ENCODE results near the gene NMT1. TPM values are rescaled to one million over a fixed set of nuclear protein-coding genes. Genes with fewer than 3 reads are reported as not detected.

Gene NMT1
- total and polyA plus RNA-seq, 2 experiments from 2014 or later, result 95.6 to 298 TPM

GRCh38 chr17:45052052-45052772 lies 8.9 kb upstream of the NMT1 start:
- peaks cover 33% of the 10 kb centered on the region for H3K79me2 ChIP-seq (replicated peaks; ENCODE audit: insufficient read depth)
- peak; percentile 20 for ATAC-seq
- no peak for TF ChIP-seq ETS1 (IDR thresholded peaks at IDR 0.05)
- TF ChIP-seq REST (IDR thresholded peaks at IDR 0.05; ENCODE audit: unreplicated experiment), result no peak
- TF ChIP-seq CREB1 (CRISPR knock-in tag; IDR thresholded peaks at IDR 0.05; ENCODE audit: low read depth), result no peak
- no peak for TF ChIP-seq STAT1 (IDR thresholded peaks at IDR 0.05; ENCODE audit: unreplicated experiment)
- no peak for TF ChIP-seq ZNF462 (CRISPR knock-in tag; IDR thresholded peaks at IDR 0.05)
- TF ChIP-seq CTCF (conservative IDR thresholded peaks at IDR 0.05; ENCODE audit: low read depth in 2 of 2), result no peak
- no peak for TF ChIP-seq EZH2 (IDR thresholded peaks at IDR 0.05; ENCODE audit: low read depth, unreplicated experiment)
- no peak for TF ChIP-seq JUNB (IDR thresholded peaks at IDR 0.05; ENCODE audit: unreplicated experiment)
- no peak for TF ChIP-seq EZH2phosphoT487 (IDR thresholded peaks at IDR 0.05; ENCODE audit: unreplicated experiment)
- TF ChIP-seq NANOG (IDR thresholded peaks at IDR 0.05; ENCODE audit: borderline replicate concordance), result no peak
- TF ChIP-seq POLR2AphosphoS5 (IDR thresholded peaks at IDR 0.05; ENCODE audit: low read depth), result no peak
- no peak for TF ChIP-seq ZNF114 (CRISPR knock-in tag; IDR thresholded peaks at IDR 0.05)
- no peak for TF ChIP-seq ZNF331 (CRISPR knock-in tag; IDR thresholded peaks at IDR 0.05; ENCODE audit: low read depth)
- peak overlapping the region; percentile 73 for H3K4me3 ChIP-seq
- H4K20me1 ChIP-seq (replicated peaks; ENCODE audit: insufficient read depth), result no peaks in the 10 kb centered on the region; the same call in 1 of the 2 replicates
- Mint-ChIP-seq H3K27me3 (ENCODE audit: insufficient read depth, low read depth, poor library complexity) (peaks cover 21% of the 10 kb centered on the region), H3K4me1 (peaks cover 8% of the 10 kb centered on the region; the same call in 1 of the 3 replicates), H3K36me3 (ENCODE audit: low read depth) (no peaks in the 10 kb centered on the region), H3K27ac (peak overlapping the region; percentile 88), H3K9me3 (no peaks in the 10 kb centered on the region), H3K4me3 (peak overlapping the region; percentile 75)
- H3F3A ChIP-seq (replicated peaks; ENCODE audit: low read depth), result peaks cover 18% of the 10 kb centered on the region
- peak overlapping the region; percentile 87 for H3K4me2 ChIP-seq
- peak; percentile 52 for DNase-seq (ENCODE audit: low spot score)
- no peaks in the 10 kb centered on the region for H3K36me3 ChIP-seq (ENCODE audit: insufficient read depth)
- no peak overlapping the region for H3K27ac ChIP-seq (ENCODE audit: low read depth)
- no peaks in the 10 kb centered on the region for H3K27me3 ChIP-seq (ENCODE audit: insufficient read depth)
- peak overlapping the region; percentile 66 for H2AFZ ChIP-seq
- no peaks in the 10 kb centered on the region for H3K9me2 ChIP-seq (ENCODE audit: insufficient read depth)
- H3K4me1 ChIP-seq (ENCODE audit: insufficient read depth), result peaks cover 14% of the 10 kb centered on the region; the same call in 1 of the 2 replicates
